K562 (cell line): Measurements from ENCODE around the gene MAGIX. TPM values are rescaled to one million over a fixed set of nuclear protein-coding genes. Genes with fewer than 3 reads are reported as not detected.

Source experiments
- BCLAF1 ChIP-seq, 2 experiments: fragments of 450-650 bp in 1 of 2; IDR thresholded peaks; 2 replicates each; pipeline ENCODE4 v1.6.1; 2011 to 2017; ENCODE audit warnings: low read depth in 2 of 2, antibody characterized with exemption in 1 of 2, borderline replicate concordance in 1 of 2, low read length in 1 of 2, mild to moderate bottlenecking in 1 of 2, mixed read lengths in 1 of 2; ENCODE audit not compliant: control insufficient read depth in 1 of 2
- CBX3 ChIP-seq, 2 experiments: IDR thresholded peaks; 1 replicate in 1 of 2; 2 replicates in 1 of 2; pipeline ENCODE4 v1.6.1; 2012; ENCODE audit warnings: inconsistent platforms in 2 of 2, low read length in 2 of 2, borderline replicate concordance in 1 of 2, control low read depth in 1 of 2
- MBD1 ChIP-seq: fragments of 250-450 bp; sonication (Bioruptor Pico); IDR thresholded peaks from 2 replicates; pipeline ENCODE4 v1.8.0; 2022; ENCODE audit warnings: inconsistent platforms
- POLR3G ChIP-seq: IDR thresholded peaks from 2 replicates; pipeline ENCODE4 v1.6.1; 2011; ENCODE audit not compliant: insufficient read length, insufficient replicate concordance; ENCODE audit errors: extremely low read depth
- PPARD ChIP-seq: fragments of 250-450 bp; sonication (Bioruptor Pico); IDR thresholded peaks from 2 replicates; pipeline ENCODE4 v1.8.0; 2022; ENCODE audit warnings: inconsistent platforms, mild to moderate bottlenecking, moderate library complexity
- RB1 ChIP-seq: fragments of 450-650 bp; IDR thresholded peaks from 2 replicates; pipeline ENCODE4 v1.6.1; 2017; ENCODE audit warnings: low read depth, mild to moderate bottlenecking
- RREB1 ChIP-seq: fragments of 250-450 bp; sonication (Bioruptor Pico); IDR thresholded peaks from 2 replicates; pipeline ENCODE4 v1.4.0; 2020
- SMARCC2 ChIP-seq: fragments of 450-650 bp; IDR thresholded peaks from 2 replicates; pipeline ENCODE4 v1.6.1; 2017; ENCODE audit warnings: antibody characterized with exemption, moderate library complexity, mild to moderate bottlenecking, low read depth
- SOX6 ChIP-seq: fragments of 450-650 bp; IDR thresholded peaks from 2 replicates; pipeline ENCODE4 v1.6.1; 2014; ENCODE audit warnings: mild to moderate bottlenecking
- TEAD1 ChIP-seq, 2 experiments: fragments of 450-650 bp in 1 of 2; sonication (generic) in 1 of 2; formaldehyde crosslinking; IDR thresholded peaks; 2 replicates each; pipeline versions ENCODE4 v1.4.0 to v1.8.0; 2020 to 2022; ENCODE audit warnings: mild to moderate bottlenecking in 2 of 2, missing genetic modification reagents in 1 of 2
- ZMIZ1 ChIP-seq, 2 experiments: fragments of 150-350 bp in 1 of 2; IDR thresholded peaks; 2 replicates each; pipeline ENCODE4 v1.6.1; 2012 to 2016; ENCODE audit warnings: low read depth in 2 of 2, low read length in 2 of 2, mild to moderate bottlenecking in 1 of 2, moderate library complexity in 1 of 2
- ZNF274 ChIP-seq: IDR thresholded peaks from 2 replicates; pipeline ENCODE4 v1.6.1; 2011; ENCODE audit warnings: low read depth, mild to moderate bottlenecking, low read length, moderate library complexity, borderline replicate concordance
- ZNF668 ChIP-seq: fragments of 250-450 bp; sonication (Bioruptor Pico); IDR thresholded peaks from 2 replicates; pipeline ENCODE4 v1.8.0; 2022; ENCODE audit warnings: mild to moderate bottlenecking, inconsistent platforms
- polyA plus RNA-seq, 8 experiments: library from polyadenylated mRNA; depleted of rRNA in 4 of 8; stranded (reverse) in 5 of 8; unstranded in 3 of 8; fragments of >200 nt; fragmentation: Nextera tagmentation in 2 of 8; fragmentation: Illumina TruSeq in 1 of 8; extraction: Ambion mirVana in 2 of 8; extraction: Trizol in 1 of 8; gene quantifications; 2 replicates each; pipeline versions ENCODE4 v1.2.1 to v1.2.3, GENCODE V29; 2011 to 2014; ENCODE audit warnings: inconsistent platforms in 1 of 8, missing spikeins in 1 of 8
- total RNA-seq, 7 experiments: library from RNA; depleted of rRNA in 6 of 7; stranded (reverse); fragments of >200 nt in 6 of 7; fragmentation: Illumina TruSeq in 2 of 7; extraction: Trizol in 2 of 7; gene quantifications; 2 replicates each; pipeline versions ENCODE4 v1.2.1 to v1.2.3, GENCODE V29; 2011 to 2021; ENCODE audit warnings: low replicate concordance in 1 of 7

The MAGIX gene
- total and polyA plus RNA-seq, 9 of the 15 experiments (the other 6 are each of a cell fraction or from before 2014, with no cell fraction given): 0.08 to 3.5 (median 0.47) TPM

GRCh38 chrX:49139713-49140112 is 22.8 kb upstream of the MAGIX start (continued):
- TF ChIP-seq CBX3 (IDR thresholded peaks at IDR 0.05; ENCODE audit: borderline replicate concordance in 1 of 2, low read length in 2 of 2) (peak in 1 of 2 experiments; percentile 98; a peak in 2 of 3 replicates), ZMIZ1 (IDR thresholded peaks at IDR 0.05; ENCODE audit: low read depth in 2 of 2, low read length in 2 of 2) (0 out of 4 replicates have a peak, but pooled peaks of 1 of the 2 experiments have one; percentile 11), ZNF668 (no peak), ZNF274 (no peak), SOX6 (peak; percentile 36; the same call in 1 of the 2 replicates), PPARD (no peak), POLR3G (no peak), BCLAF1 (IDR thresholded peaks at IDR 0.05; ENCODE audit: borderline replicate concordance in 1 of 2, control insufficient read depth in 1 of 2, low read depth in 2 of 2, low read length in 1 of 2) (0 out of 4 replicates have a peak, but pooled peaks of 1 of the 2 experiments have one; percentile 28), RB1 (no peak), RREB1 (no peak), TEAD1 (CRISPR knock-in tag; IDR thresholded peaks at IDR 0.05) (no peak), MBD1 (CRISPR knock-in tag) (no peak), SMARCC2 (no peak)
